Calu3 (cell line): Measurements from ENCODE around the gene NAALADL2. TPM values are rescaled to one million over a fixed set of nuclear protein-coding genes. Genes with fewer than 3 reads are reported as not detected.

Experiments
- BruUV-seq: library from RNA; stranded (reverse); fragments of 400-500 nt; replicated peaks from 2 replicates; lab custom pipeline; 2021; lab: Mats Ljungman, UMichigan
- CTCF ChIA-PET: fragments of 300-600 bp; sonication (Branson Sonifier 250); formaldehyde crosslinking; loops from one replicate; lab custom pipeline; 2022; ENCODE audit warnings: antibody characterized with exemption; lab: Charles Lee
- DNase-seq: peaks from one replicate; pipeline ENCODE4 v3.0.0; 2022
- H3K27ac Mint-ChIP-seq: one replicate; pipeline ENCODE4 v1.8.0; 2022; ENCODE audit warnings: mixed read lengths; ENCODE audit not compliant: unreplicated experiment
- H3K27me3 Mint-ChIP-seq: one replicate; pipeline ENCODE4 v1.8.0; 2022; ENCODE audit warnings: mixed read lengths; ENCODE audit not compliant: unreplicated experiment
- H3K36me3 Mint-ChIP-seq: one replicate; pipeline ENCODE4 v1.8.0; 2022; ENCODE audit warnings: mild to moderate bottlenecking, moderate library complexity, mixed read lengths; ENCODE audit not compliant: insufficient read depth, unreplicated experiment
- H3K4me1 Mint-ChIP-seq: one replicate; pipeline ENCODE4 v1.8.0; 2022; ENCODE audit warnings: mild to moderate bottlenecking, low read depth, mixed read lengths; ENCODE audit not compliant: unreplicated experiment
- H3K4me3 Mint-ChIP-seq: one replicate; pipeline ENCODE4 v1.8.0; 2022; ENCODE audit warnings: mild to moderate bottlenecking, low read depth, moderate library complexity, mixed read lengths; ENCODE audit not compliant: unreplicated experiment
- H3K9me3 Mint-ChIP-seq: one replicate; pipeline ENCODE4 v1.8.0; 2022; ENCODE audit warnings: low read depth, mixed read lengths; ENCODE audit not compliant: unreplicated experiment
- CTCF ChIP-seq: fragments of 200-600 bp; IDR thresholded peaks from one replicate; pipeline ENCODE4 v1.8.0; 2022; ENCODE audit warnings: antibody characterized with exemption; ENCODE audit not compliant: unreplicated experiment
- intact Hi-C: fragments of 100-400 bp; cut with micrococcal nuclease; formaldehyde crosslinking; loops from one replicate; pipeline ENCODE4 v1.10.0; 2022; ENCODE audit not compliant: unreplicated experiment
- total RNA-seq: library from RNA; stranded (reverse); gene quantifications from 2 replicates; pipeline ENCODE4 v1.2.3, GENCODE V29; 2022

NAALADL2 gene
- total RNA-seq, 1 experiment from 2014 or later: 36.9 TPM

GRCh38 chr3:175111036-175111435 lies 251.9 kb downstream of the NAALADL2 start:
- no peak overlapping the region for H3K4me3 Mint-ChIP-seq
- CTCF ChIA-PET: no interaction called here
- H3K9me3 Mint-ChIP-seq: no peaks in the 10 kb centered on the region
- peaks cover 10% of the 10 kb centered on the region for H3K4me1 Mint-ChIP-seq
- no peak for DNase-seq
- no TSS peak for BruUV-seq
- no peaks in the 10 kb centered on the region for H3K36me3 Mint-ChIP-seq
- H3K27ac Mint-ChIP-seq: no peak overlapping the region
- intact Hi-C loops: no loop called here
- no peak for TF ChIP-seq CTCF
- H3K27me3 Mint-ChIP-seq: no peaks in the 10 kb centered on the region

GRCh38 chr3:175118382-175118941 lies 259.3 kb downstream of the NAALADL2 start:
- H3K9me3 Mint-ChIP-seq: peaks cover under 1% of the 10 kb centered on the region
- no TSS peak for BruUV-seq
- H3K27ac Mint-ChIP-seq: no peak overlapping the region
- no peak overlapping the region for H3K4me3 Mint-ChIP-seq
- no peaks in the 10 kb centered on the region for H3K4me1 Mint-ChIP-seq
- no peak for TF ChIP-seq CTCF
- H3K27me3 Mint-ChIP-seq: no peaks in the 10 kb centered on the region
- CTCF ChIA-PET: no interaction called here
- DNase-seq: no peak
- no peaks in the 10 kb centered on the region for H3K36me3 Mint-ChIP-seq
- intact Hi-C loops: no loop called here

GRCh38 chr3:175121225-175121624 lies 262.1 kb downstream of the NAALADL2 start:
- DNase-seq: peak; percentile 67
- peaks cover 6% of the 10 kb centered on the region for H3K9me3 Mint-ChIP-seq

GRCh38 chr3:175127075-175127662 lies 268.0 kb downstream of the NAALADL2 start:
- CTCF ChIA-PET: no interaction called here
- intact Hi-C loops: no loop called here

More at GRCh38 chr3:175121225-175121624, 262.1 kb downstream of the NAALADL2 start:
- no peaks in the 10 kb centered on the region for H3K27me3 Mint-ChIP-seq
- intact Hi-C loops: loop anchor here (1.0 kb wide), 1 partner anchor 259 kb away; no protein-coding TSS in a partner anchor
- H3K4me3 Mint-ChIP-seq: no peak overlapping the region
- H3K4me1 Mint-ChIP-seq: no peaks in the 10 kb centered on the region
- peak; percentile 70 for TF ChIP-seq CTCF
- no TSS peak for BruUV-seq
- H3K36me3 Mint-ChIP-seq: no peaks in the 10 kb centered on the region
- no peak overlapping the region for H3K27ac Mint-ChIP-seq
- CTCF ChIA-PET: interaction anchor here (1.2 kb wide), 1 partner anchor 258 kb away, joined by 5 read pairs; no protein-coding TSS in a partner anchor

More at GRCh38 chr3:175127075-175127662, 268.0 kb downstream of the NAALADL2 start:
- Mint-ChIP-seq H3K27ac (no peak overlapping the region), H3K9me3 (peaks cover 6% of the 10 kb centered on the region), H3K27me3 (no peaks in the 10 kb centered on the region), H3K4me3 (no peak overlapping the region), H3K4me1 (no peaks in the 10 kb centered on the region), H3K36me3 (no peaks in the 10 kb centered on the region)
- BruUV-seq: no TSS peak
- DNase-seq: no peak
- TF ChIP-seq CTCF: no peak
